Right lobe of liver (tissue), 6 donors: ENCODE data around the gene PACRG. TPM values are rescaled to one million over a fixed set of nuclear protein-coding genes. Genes with fewer than 3 reads are reported as not detected.

Experiments used
- ATAC-seq, 4 donors: fragments of 200-7000 bp; cut with Tn5 transposase; one replicate each; pipeline ENCODE4 v1.9.1; 2020; ENCODE audit warnings: mild to moderate bottlenecking in 4 of 4, moderate library complexity in 4 of 4
- DNase-seq, 3 donors: peaks; one replicate each; pipeline ENCODE4 v3.0.0-alpha.2; 2020
- H3K27ac ChIP-seq, 3 donors: fragments of 200-600 bp; one replicate each; pipeline ENCODE4 v1.8.0; 2022
- H3K27me3 ChIP-seq, 2 donors: fragments of 200-600 bp; one replicate each; pipeline ENCODE4 v1.8.0; 2022
- H3K36me3 ChIP-seq, 4 donors: fragments of 200-600 bp; sonication (generic) in 1 of 4; one replicate each; pipeline versions ENCODE4 v1.5.1 to v1.8.0; 2017 to 2022; ENCODE audit warnings: control low read depth in 1 of 4
- H3K4me1 ChIP-seq, 4 donors: fragments of 200-600 bp; sonication (generic) in 1 of 4; one replicate each; pipeline versions ENCODE4 v1.5.1 to v1.8.0; 2017 to 2022; ENCODE audit warnings: control low read depth in 1 of 4
- H3K4me3 ChIP-seq, 3 donors: fragments of 200-600 bp; one replicate each; pipeline ENCODE4 v1.8.0; 2022
- H3K9me3 ChIP-seq, 4 donors: fragments of 200-600 bp; sonication (generic) in 1 of 4; one replicate each; pipeline versions ENCODE4 v1.5.1 to v1.8.0; 2017 to 2022; ENCODE audit warnings: control low read depth in 1 of 4
- CTCF ChIP-seq, 4 donors: fragments of 200-600 bp in 3 of 4; fragments of 450-650 bp in 1 of 4; IDR thresholded peaks; one replicate each; pipeline versions ENCODE4 v1.5.1 to v1.8.0; 2016 to 2022; ENCODE audit warnings: antibody characterized with exemption in 4 of 4, mild to moderate bottlenecking in 2 of 4
- POLR2A ChIP-seq: fragments of 450-650 bp; IDR thresholded peaks from one replicate; pipeline ENCODE4 v1.6.1; 2017; ENCODE audit warnings: antibody characterized with exemption, mild to moderate bottlenecking
- WGBS: methylation state at CpG from one replicate; pipeline ENCODE4 v1.1.6; 2018; ENCODE audit warnings: low coverage, low lambda C conversion rate; ENCODE audit not compliant: insufficient coverage; ENCODE audit errors: missing lambda C conversion rate; 5-methylcytosine and 5-hydroxymethylcytosine counted together
- intact Hi-C, 2 donors: fragments of 100-400 bp; cut with DNase I; formaldehyde crosslinking; loops; one replicate each; pipeline versions ENCODE4 v1.11.2 to v1.14.1; 2022
- total RNA-seq, 6 experiments: library from RNA; depleted of rRNA in 2 of 6; stranded (reverse); fragments of >200 nt in 2 of 6; fragmentation: NEBNext Ultra II Directional in 3 of 6; extraction: Animal tissue kit (Norgen Biotek cat#: 25700) in 3 of 6; gene quantifications; one replicate each; pipeline versions ENCODE4 v1.1.0 to v1.2.4, GENCODE V29; 2016 to 2023
- donor health status: DM: no; HTN: yes; CAD: no.
- donor health status: DM: no; HTN: no; CAD: no.
- donor health status: DM: no; HTN: no; CAD: no.
- donor health status: DM: no; HTN: yes; CAD: no.
- donor health status: DM: no; HTN: yes; CAD: no.

PACRG gene
- total RNA-seq, 6 experiments from 2014 or later, result 0.25 to 5.3 (median 2.7) TPM

- intact Hi-C loops, result no loop called here
- 83% methylated on average over 2 of the region's 4 CpGs for WGBS
- H3K9me3 ChIP-seq, result no peaks in the 10 kb centered on the region
- H3K4me1 ChIP-seq, result peaks cover 0 to under 1% (median 0%) of the 10 kb centered on the region in 4 donors
- DNase-seq (no peak), ATAC-seq (no peak)
- no peaks in the 10 kb centered on the region for H3K36me3 ChIP-seq
- TF ChIP-seq POLR2A (no peak), CTCF (IDR thresholded peaks at IDR 0.05) (no peak)
- no peak overlapping the region for H3K27ac ChIP-seq
- H3K4me3 ChIP-seq, result no peak overlapping the region
- H3K27me3 ChIP-seq, result no peaks in the 10 kb centered on the region
Observed at GRCh38 chr6:163241683-163242082, 513.9 kb downstream of the PACRG start.

GRCh38 chr6:163243083-163243482 lies 515.3 kb downstream of the PACRG start:
- no peaks in the 10 kb centered on the region for H3K36me3 ChIP-seq
- intact Hi-C loops, result no loop called here
- H3K9me3 ChIP-seq, result no peaks in the 10 kb centered on the region
- DNase-seq (no peak), ATAC-seq (no peak)
- no peak overlapping the region for H3K4me3 ChIP-seq
- TF ChIP-seq CTCF (IDR thresholded peaks at IDR 0.05), result no peak
- H3K27me3 ChIP-seq, result no peaks in the 10 kb centered on the region
- H3K27ac ChIP-seq, result no peak overlapping the region
- 81% methylated on average over 6 of the region's 8 CpGs for WGBS
- peaks cover 0 to 5% (median 0%) of the 10 kb centered on the region in 4 donors for H3K4me1 ChIP-seq

GRCh38 chr6:163243692-163244589 lies 516.2 kb downstream of the PACRG start:
- intact Hi-C loops, result no loop called here

GRCh38 chr6:163248051-163248450 lies 520.3 kb downstream of the PACRG start:
- intact Hi-C loops, result no loop called here
- 89% methylated on average over 1 of the region's 4 CpGs for WGBS
- Histone ChIP-seq H3K4me1 (peaks cover 0 to 5% (median 0%) of the 10 kb centered on the region in 4 donors), H3K27ac (no peak overlapping the region), H3K4me3 (no peak overlapping the region), H3K9me3 (no peaks in the 10 kb centered on the region), H3K36me3 (no peaks in the 10 kb centered on the region), H3K27me3 (no peaks in the 10 kb centered on the region)
- TF ChIP-seq POLR2A, result no peak
- no peak for TF ChIP-seq CTCF (IDR thresholded peaks at IDR 0.05)
- DNase-seq (no peak), ATAC-seq (no peak)

More at GRCh38 chr6:163243692-163244589, 516.2 kb downstream of the PACRG start:
- H3K4me1 ChIP-seq, result peaks cover 0 to 5% (median 0%) of the 10 kb centered on the region in 4 donors
- WGBS, result 81% methylated on average over 11 of the region's 11 CpGs
- H3K27ac ChIP-seq, result no peak overlapping the region
- ATAC-seq (no peak), DNase-seq (no peak)
- no peak for TF ChIP-seq POLR2A
- TF ChIP-seq CTCF (IDR thresholded peaks at IDR 0.05), result no peak
- no peaks in the 10 kb centered on the region for H3K27me3 ChIP-seq
- H3K4me3 ChIP-seq, result no peak overlapping the region
- no peaks in the 10 kb centered on the region for H3K36me3 ChIP-seq
- no peaks in the 10 kb centered on the region for H3K9me3 ChIP-seq
